ENCODE results near the gene STX3. TPM values are rescaled to one million over a fixed set of nuclear protein-coding genes. Genes with fewer than 3 reads are reported as not detected.

STX3 gene
- total RNA-seq, 1 donor from 2014 or later = 8.4 TPM

DNA sequence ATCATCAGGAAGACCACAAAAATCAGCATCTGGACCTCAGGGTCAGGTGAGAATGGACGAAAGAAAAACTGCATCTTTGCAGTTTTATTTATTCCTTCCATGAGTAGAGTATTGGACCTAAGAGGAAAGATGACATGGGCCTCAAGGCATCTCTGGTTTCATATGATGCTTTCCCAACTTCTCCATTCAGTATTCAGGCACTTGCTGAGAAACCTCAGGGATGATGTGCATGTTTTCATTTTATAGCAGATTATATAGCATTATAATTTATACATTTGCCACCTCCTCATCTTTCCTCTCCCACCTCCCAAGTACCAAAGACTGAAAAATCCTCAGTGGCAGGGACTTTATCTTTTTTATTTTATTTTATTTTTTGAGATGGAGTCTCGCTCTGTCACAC lies 41.4 kb upstream of the STX3 start, which contains the start of gene OR10V1:
OR10V1 (minus strand) TSS at position 101 of the 400 bp plus-strand sequence; CDS start at position 101, 0 bp downstream.
- TF ChIP-seq, protein P1, sequence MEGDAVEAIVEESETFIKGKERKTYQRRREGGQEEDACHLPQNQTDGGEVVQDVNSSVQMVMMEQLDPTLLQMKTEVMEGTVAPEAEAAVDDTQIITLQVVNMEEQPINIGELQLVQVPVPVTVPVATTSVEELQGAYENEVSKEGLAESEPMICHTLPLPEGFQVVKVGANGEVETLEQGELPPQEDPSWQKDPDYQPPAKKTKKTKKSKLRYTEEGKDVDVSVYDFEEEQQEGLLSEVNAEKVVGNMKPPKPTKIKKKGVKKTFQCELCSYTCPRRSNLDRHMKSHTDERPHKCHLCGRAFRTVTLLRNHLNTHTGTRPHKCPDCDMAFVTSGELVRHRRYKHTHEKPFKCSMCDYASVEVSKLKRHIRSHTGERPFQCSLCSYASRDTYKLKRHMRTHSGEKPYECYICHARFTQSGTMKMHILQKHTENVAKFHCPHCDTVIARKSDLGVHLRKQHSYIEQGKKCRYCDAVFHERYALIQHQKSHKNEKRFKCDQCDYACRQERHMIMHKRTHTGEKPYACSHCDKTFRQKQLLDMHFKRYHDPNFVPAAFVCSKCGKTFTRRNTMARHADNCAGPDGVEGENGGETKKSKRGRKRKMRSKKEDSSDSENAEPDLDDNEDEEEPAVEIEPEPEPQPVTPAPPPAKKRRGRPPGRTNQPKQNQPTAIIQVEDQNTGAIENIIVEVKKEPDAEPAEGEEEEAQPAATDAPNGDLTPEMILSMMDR (IDR thresholded peaks at IDR 0.05; ENCODE audit: borderline replicate concordance) = no peak
- intact Hi-C loops (cut with micrococcal nuclease) = no loop called here
- Histone ChIP-seq H3K4me1 (no peaks in the 10 kb centered on the region), H3K27ac (replicated peaks) (no peak within 1 kb of the TSS), H3K27me3 (ENCODE audit: low read depth) (peaks cover 21% of the 10 kb centered on the region), H3K36me3 (no peaks in the 10 kb centered on the region), H3K9me3 (replicated peaks) (no peaks in the 10 kb centered on the region), H3K4me3 (no peak within 1 kb of the TSS)
- no peak for DNase-seq

DNA sequence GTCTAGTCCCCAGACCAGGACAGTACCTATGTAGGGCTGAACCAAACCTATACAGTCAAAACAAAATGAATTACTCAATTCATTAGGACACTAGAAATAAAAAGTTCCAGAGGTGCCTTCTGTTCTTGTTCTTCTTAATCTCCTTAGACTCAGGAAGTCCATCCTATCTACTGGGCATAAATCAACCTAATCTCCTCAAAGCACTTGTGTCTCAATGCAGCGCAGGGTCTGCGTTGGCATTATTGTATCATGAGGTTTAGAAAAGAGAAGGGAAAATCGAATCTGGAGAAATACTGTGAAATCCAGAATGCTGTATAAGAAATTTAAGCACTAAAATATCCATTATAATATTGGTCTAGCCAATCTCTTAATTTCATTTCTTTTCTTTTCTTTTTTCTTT lies 39.1 kb upstream of the STX3 start:
- DNase-seq = no peak
- Histone ChIP-seq H3K36me3 (no peaks in the 10 kb centered on the region), H3K27me3 (ENCODE audit: low read depth) (peaks cover 16% of the 10 kb centered on the region), H3K27ac (replicated peaks) (no peak overlapping the region), H3K9me3 (replicated peaks) (no peaks in the 10 kb centered on the region), H3K4me3 (no peak overlapping the region), H3K4me1 (no peaks in the 10 kb centered on the region)
- intact Hi-C loops (cut with micrococcal nuclease) = no loop called here
- TF ChIP-seq, protein P1 (IDR thresholded peaks at IDR 0.05; ENCODE audit: borderline replicate concordance) = no peak

- Histone ChIP-seq H3K27ac (replicated peaks) (no peak overlapping the region), H3K4me1 (no peaks in the 10 kb centered on the region), H3K27me3 (ENCODE audit: low read depth) (peaks cover 24% of the 10 kb centered on the region), H3K9me3 (replicated peaks) (no peaks in the 10 kb centered on the region), H3K4me3 (no peak overlapping the region), H3K36me3 (no peaks in the 10 kb centered on the region)
- TF ChIP-seq, protein P1 (IDR thresholded peaks at IDR 0.05; ENCODE audit: borderline replicate concordance) = no peak
- no peak for DNase-seq
- intact Hi-C loops (cut with micrococcal nuclease) = no loop called here
Measured at GRCh38 chr11:59719556-59719955, 35.6 kb upstream of the STX3 start.

- H3K27ac ChIP-seq (replicated peaks) = no peak overlapping the region
- TF ChIP-seq, protein P1 (IDR thresholded peaks at IDR 0.05; ENCODE audit: borderline replicate concordance) = no peak
- H3K4me3 ChIP-seq = no peak overlapping the region
- no peaks in the 10 kb centered on the region for H3K4me1 ChIP-seq
- peaks cover 15% of the 10 kb centered on the region for H3K27me3 ChIP-seq (ENCODE audit: low read depth)
- no peaks in the 10 kb centered on the region for H3K36me3 ChIP-seq
- DNase-seq = no peak
- intact Hi-C loops (cut with micrococcal nuclease) = no loop called here
- no peaks in the 10 kb centered on the region for H3K9me3 ChIP-seq (replicated peaks)
Measured at GRCh38 chr11:59724066-59724465, 31.1 kb upstream of the STX3 start.

- TF ChIP-seq, protein P1 (IDR thresholded peaks at IDR 0.05; ENCODE audit: borderline replicate concordance) = no peak
- no peaks in the 10 kb centered on the region for H3K4me1 ChIP-seq
- no peak for DNase-seq
- no peaks in the 10 kb centered on the region for H3K9me3 ChIP-seq (replicated peaks)
- H3K27me3 ChIP-seq (ENCODE audit: low read depth) = peaks cover 4% of the 10 kb centered on the region
- intact Hi-C loops (cut with micrococcal nuclease) = no loop called here
- no peaks in the 10 kb centered on the region for H3K36me3 ChIP-seq
- no peak overlapping the region for H3K27ac ChIP-seq (replicated peaks)
- H3K4me3 ChIP-seq = no peak overlapping the region
Measured at GRCh38 chr11:59727426-59727825, 27.8 kb upstream of the STX3 start.

Measured in left ventricle myocardium inferior (tissue), 1 donor.